Trophoblast cell (in vitro differentiated cells and primary cell): Measurements from ENCODE around the gene EIF2S2.

Experiments used
- DNase-seq, 2 donors: peaks; one replicate each; pipeline ENCODE4 v3.0.0-alpha.2; 2016
- H2AFZ ChIP-seq: 2 replicates; pipeline ENCODE4 v1.6.1; 2013; ENCODE audit warnings: low read length, moderate library complexity, mild to moderate bottlenecking; ENCODE audit not compliant: insufficient read depth, poor library complexity
- H2AK5ac ChIP-seq: 2 replicates; pipeline ENCODE4 v1.6.1; 2013; ENCODE audit warnings: mild to moderate bottlenecking, low read length
- H2BK120ac ChIP-seq: 2 replicates; pipeline ENCODE4 v1.6.1; 2013; ENCODE audit warnings: low read length, mild to moderate bottlenecking, moderate library complexity; ENCODE audit not compliant: insufficient read depth, poor library complexity
- H2BK12ac ChIP-seq: 2 replicates; pipeline ENCODE4 v1.6.1; 2013; ENCODE audit warnings: mild to moderate bottlenecking, low read length, moderate library complexity
- H2BK5ac ChIP-seq: 2 replicates; pipeline ENCODE4 v1.6.1; 2013; ENCODE audit warnings: low read length, low read depth, moderate library complexity, mild to moderate bottlenecking; ENCODE audit not compliant: poor library complexity
- H3K14ac ChIP-seq: 2 replicates; pipeline ENCODE4 v1.6.1; 2013; ENCODE audit warnings: mild to moderate bottlenecking, low read length
- H3K18ac ChIP-seq: 2 replicates; pipeline ENCODE4 v1.6.1; 2013; ENCODE audit warnings: mild to moderate bottlenecking, low read length
- H3K23ac ChIP-seq: 2 replicates; pipeline ENCODE4 v1.6.1; 2013; ENCODE audit warnings: low read length
- H3K27ac ChIP-seq: 2 replicates; pipeline ENCODE4 v1.5.1; 2013; ENCODE audit warnings: low read depth, mild to moderate bottlenecking, inconsistent platforms, low read length, moderate library complexity
- H3K27me3 ChIP-seq: 2 replicates; pipeline ENCODE4 v1.6.1; 2013; ENCODE audit warnings: inconsistent platforms, mild to moderate bottlenecking, low read length, moderate library complexity; ENCODE audit not compliant: insufficient read depth
- H3K36me3 ChIP-seq, 2 experiments: 1 replicate in 1 of 2; 2 replicates in 1 of 2; pipeline ENCODE4 v1.6.1; 2013; ENCODE audit warnings: low read length in 2 of 2, mild to moderate bottlenecking in 2 of 2, moderate library complexity in 1 of 2; ENCODE audit not compliant: insufficient read depth in 2 of 2, control insufficient read depth in 1 of 2
- H3K4ac ChIP-seq: 2 replicates; pipeline ENCODE4 v1.6.1; 2013; ENCODE audit warnings: low read depth, mild to moderate bottlenecking, low read length, moderate library complexity
- H3K4me1 ChIP-seq, 2 experiments: 1 replicate in 1 of 2; 2 replicates in 1 of 2; pipeline ENCODE4 v1.6.1; 2013; ENCODE audit warnings: low read length in 2 of 2, mild to moderate bottlenecking in 2 of 2, moderate library complexity in 1 of 2; ENCODE audit not compliant: insufficient read depth in 2 of 2, control insufficient read depth in 1 of 2
- H3K4me2 ChIP-seq: 2 replicates; pipeline ENCODE4 v1.6.1; 2013; ENCODE audit warnings: inconsistent platforms, mild to moderate bottlenecking, low read length, moderate library complexity
- H3K4me3 ChIP-seq: 2 replicates; pipeline ENCODE4 v1.5.1; 2013; ENCODE audit warnings: mild to moderate bottlenecking, low read depth, low read length, inconsistent platforms
- H3K79me1 ChIP-seq: one replicate; pipeline ENCODE4 v1.6.1; 2013; ENCODE audit warnings: low read length
- H3K79me2 ChIP-seq: 2 replicates; pipeline ENCODE4 v1.6.1; 2013; ENCODE audit warnings: low read length, mild to moderate bottlenecking; ENCODE audit not compliant: control insufficient read depth, insufficient read depth, poor library complexity
- H3K9ac ChIP-seq: 2 replicates; pipeline ENCODE4 v1.6.1; 2013; ENCODE audit warnings: mild to moderate bottlenecking, low read length
- H3K9me3 ChIP-seq: 2 replicates; pipeline ENCODE4 v1.6.1; 2013; ENCODE audit warnings: low read depth, mild to moderate bottlenecking, control low read depth, inconsistent platforms, low read length; ENCODE audit not compliant: insufficient read depth
- H4K12ac ChIP-seq: 2 replicates; pipeline ENCODE4 v1.6.1; 2013; ENCODE audit warnings: low read depth, mild to moderate bottlenecking, low read length, moderate library complexity
- H4K8ac ChIP-seq: 2 replicates; pipeline ENCODE4 v1.6.1; 2013; ENCODE audit warnings: low read depth, mild to moderate bottlenecking, low read length, moderate library complexity
- H4K91ac ChIP-seq: one replicate; pipeline ENCODE4 v1.6.1; 2013; ENCODE audit warnings: low read depth, mild to moderate bottlenecking, low read length, moderate library complexity
- WGBS: extraction: QIAGEN DNeasy Blood & Tissue Kit; methylation state at CpG from one replicate; pipeline ENCODE4 v1.1.7; 2013; ENCODE audit warnings: missing lambda C conversion rate; ENCODE audit not compliant: insufficient read length, insufficient coverage; ENCODE audit errors: extremely low coverage; 5-methylcytosine and 5-hydroxymethylcytosine counted together

Gene EIF2S2

DNA sequence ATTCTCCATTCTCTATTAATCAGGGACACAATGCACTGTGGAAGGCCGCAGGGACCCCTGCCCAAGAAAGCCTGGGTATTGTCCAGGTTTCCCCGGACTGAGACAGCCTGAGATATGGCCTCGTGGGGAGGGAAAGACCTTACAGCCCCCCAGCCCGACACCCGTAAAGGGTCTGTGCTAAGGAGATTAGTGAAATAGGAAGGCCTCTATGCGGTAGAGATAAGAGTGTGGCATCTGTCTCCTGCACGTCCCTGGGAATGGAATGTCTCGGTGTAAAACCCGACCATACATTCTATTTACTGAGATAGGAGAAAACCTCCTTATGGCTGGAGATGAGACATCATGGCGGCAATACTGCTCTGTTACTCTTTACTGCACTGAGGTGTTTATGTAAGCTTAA is 15.7 kb upstream of the EIF2S2 start:
- no CpG with 5 or more reads among the region's 10 CpGs for WGBS
- Histone ChIP-seq H3K79me1 (no peaks in the 10 kb centered on the region), H3K4me2 (no peak overlapping the region), H3K9me3 (no peaks in the 10 kb centered on the region), H3K14ac (no peak overlapping the region), H3K9ac (no peak overlapping the region), H3K4me3 (no peak overlapping the region), H3K4ac (no peak overlapping the region), H3K23ac (no peak overlapping the region), H3K18ac (no peak overlapping the region), H4K12ac (no peak overlapping the region), H2AK5ac (no peak overlapping the region), H2BK120ac (no peak overlapping the region), H2BK12ac (no peak overlapping the region), H2AFZ (no peak overlapping the region), H4K8ac (no peak overlapping the region), H3K27me3 (no peaks in the 10 kb centered on the region), H4K91ac (no peak overlapping the region), H2BK5ac (no peak overlapping the region), H3K36me3 (no peaks in the 10 kb centered on the region), H3K27ac (no peak overlapping the region), H3K79me2 (no peaks in the 10 kb centered on the region), H3K4me1 (peaks cover 0 to 2% of the 10 kb centered on the region in 2 experiments)
- DNase-seq, result peak in 1 of 2 donors; percentile 38

DNA sequence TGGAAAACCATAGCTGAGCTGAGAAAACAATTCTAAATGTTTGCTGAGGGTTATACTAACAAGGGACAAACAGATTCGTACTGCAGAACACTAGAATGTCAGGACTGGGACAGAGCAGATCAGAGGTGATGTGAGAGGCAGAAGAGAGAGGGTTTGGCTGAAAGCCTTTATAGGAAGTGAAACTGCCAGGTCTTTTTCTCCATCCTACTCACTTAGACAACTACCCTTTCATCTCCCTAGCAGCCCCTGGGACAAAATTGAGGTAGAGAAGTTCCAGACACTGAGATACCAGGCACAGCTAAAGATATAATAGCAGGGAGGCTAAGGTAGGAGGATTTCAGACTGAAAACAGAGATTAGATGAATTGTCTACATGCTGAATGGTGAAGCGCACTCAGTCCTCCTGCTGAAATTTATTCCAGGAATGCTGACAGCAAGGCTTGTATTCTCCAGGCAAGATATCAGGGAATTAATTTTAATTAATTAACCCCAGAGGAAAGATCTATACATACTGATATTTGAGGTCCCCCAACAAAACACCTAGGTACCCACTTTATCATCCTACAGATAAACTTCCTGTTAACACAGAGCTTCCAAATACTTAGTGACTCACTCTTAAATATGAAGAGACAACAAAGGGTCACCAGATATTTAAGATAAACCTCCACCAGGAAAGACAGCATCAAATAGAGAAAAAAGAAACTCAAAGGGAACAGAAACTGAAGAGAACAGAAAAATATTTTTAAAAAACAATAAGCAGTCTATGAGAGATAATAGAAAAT is 12.6 kb upstream of the EIF2S2 start:
- no CpG with 5 or more reads among the region's 2 CpGs for WGBS
- H3K79me1 ChIP-seq, result no peaks in the 10 kb centered on the region

DNA sequence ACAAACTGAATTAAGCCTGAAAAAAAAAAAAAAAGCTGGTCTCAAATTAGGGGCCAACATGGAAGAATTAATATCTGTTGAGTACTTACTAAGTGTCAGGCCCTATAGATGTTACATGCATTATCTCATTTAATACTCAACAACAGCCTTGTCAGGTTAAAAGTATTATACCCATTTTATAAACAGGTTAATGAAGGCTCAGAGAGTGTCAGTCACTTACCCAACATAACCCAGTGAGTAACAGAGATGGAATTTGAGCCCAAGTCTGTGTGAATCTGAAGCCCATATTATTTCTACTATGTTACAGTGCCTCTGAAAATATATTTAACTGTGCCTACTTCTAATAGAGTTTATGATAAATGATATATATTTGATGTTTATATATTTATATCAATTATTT is 11.3 kb upstream of the EIF2S2 start:
- H2BK120ac ChIP-seq, result no peak overlapping the region
- no peak overlapping the region for H2BK5ac ChIP-seq

More for the DNA sequence above, 12.6 kb upstream of the EIF2S2 start:
- Histone ChIP-seq H3K23ac (no peak overlapping the region), H2BK12ac (no peak overlapping the region), H2AFZ (no peak overlapping the region), H3K4me2 (no peak overlapping the region), H4K91ac (no peak overlapping the region), H3K4me3 (no peak overlapping the region), H2BK5ac (no peak overlapping the region), H3K14ac (no peak overlapping the region), H3K9ac (no peak overlapping the region), H3K4ac (no peak overlapping the region), H3K27ac (peak overlapping the region; percentile 39), H3K27me3 (no peaks in the 10 kb centered on the region), H3K79me2 (no peaks in the 10 kb centered on the region), H3K36me3 (no peaks in the 10 kb centered on the region), H4K8ac (no peak overlapping the region), H2BK120ac (no peak overlapping the region), H3K9me3 (no peaks in the 10 kb centered on the region), H3K4me1 (peaks cover 0 to 2% of the 10 kb centered on the region in 2 experiments), H4K12ac (no peak overlapping the region), H3K18ac (no peak overlapping the region), H2AK5ac (no peak overlapping the region)
- no peak for DNase-seq

DNA sequence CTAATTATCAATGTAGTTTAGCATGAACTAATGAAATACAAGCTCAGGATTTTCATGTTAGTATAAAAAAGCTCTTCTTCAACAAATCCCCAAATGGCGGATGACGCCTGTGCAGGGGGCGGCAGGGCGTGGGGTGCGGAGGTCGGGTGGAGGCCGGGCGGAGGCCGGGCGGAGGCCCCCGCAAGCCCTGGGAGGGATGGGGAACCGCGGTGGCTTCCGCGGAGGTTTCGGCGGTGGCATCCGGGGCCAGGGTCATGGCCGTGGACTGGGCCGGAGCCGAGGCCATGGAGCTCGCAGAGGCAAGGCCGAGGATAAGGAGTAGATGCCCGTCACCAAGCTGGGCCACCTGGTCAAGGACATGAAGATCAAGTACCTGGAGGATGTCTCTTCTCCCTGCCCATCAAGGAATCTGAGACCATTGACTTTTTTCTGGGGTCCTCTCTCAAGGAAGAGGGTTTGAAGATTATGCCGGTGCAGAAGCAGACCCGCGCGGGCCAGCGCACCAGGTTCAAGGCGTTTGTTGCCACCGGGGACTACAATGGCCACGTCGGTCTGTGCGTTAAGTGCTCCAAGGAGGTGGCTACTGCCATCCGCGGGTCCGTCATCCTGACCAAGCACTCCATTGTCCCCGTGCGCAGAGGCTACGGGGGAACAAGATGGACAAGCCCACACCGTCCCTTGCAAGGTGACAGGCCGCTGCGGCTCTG is 10.4 kb upstream of the EIF2S2 start:
- Histone ChIP-seq H3K23ac (no peak overlapping the region), H4K8ac (no peak overlapping the region), H2AK5ac (no peak overlapping the region), H3K18ac (no peak overlapping the region), H4K12ac (no peak overlapping the region), H3K4me3 (no peak overlapping the region), H2BK120ac (no peak overlapping the region), H2BK5ac (no peak overlapping the region), H2AFZ (no peak overlapping the region), H3K9ac (no peak overlapping the region), H3K79me2 (no peaks in the 10 kb centered on the region), H3K79me1 (no peaks in the 10 kb centered on the region), H4K91ac (no peak overlapping the region), H3K9me3 (no peaks in the 10 kb centered on the region), H3K4ac (no peak overlapping the region), H3K4me2 (no peak overlapping the region), H3K27me3 (no peaks in the 10 kb centered on the region), H3K27ac (no peak overlapping the region), H3K14ac (no peak overlapping the region), H3K4me1 (peaks cover 0 to 2% of the 10 kb centered on the region in 2 experiments), H3K36me3 (no peaks in the 10 kb centered on the region), H2BK12ac (peak overlapping the region; percentile 13)
- DNase-seq, result no peak
- no CpG with 5 or more reads among the region's 43 CpGs for WGBS

More for the DNA sequence above, 11.3 kb upstream of the EIF2S2 start:
- H3K14ac ChIP-seq, result no peak overlapping the region
- H3K4me1 ChIP-seq, result peaks cover 0 to 2% of the 10 kb centered on the region in 2 experiments
- no peaks in the 10 kb centered on the region for H3K36me3 ChIP-seq
- no peak overlapping the region for H4K12ac ChIP-seq
- H3K79me2 ChIP-seq, result no peaks in the 10 kb centered on the region
- H3K9ac ChIP-seq, result no peak overlapping the region
- H3K4ac ChIP-seq, result no peak overlapping the region
- no peaks in the 10 kb centered on the region for H3K79me1 ChIP-seq
- H2BK12ac ChIP-seq, result no peak overlapping the region
- peak in 1 of 2 donors; percentile 64 for DNase-seq
- no peak overlapping the region for H4K8ac ChIP-seq
- H3K4me2 ChIP-seq, result no peak overlapping the region
- H2AK5ac ChIP-seq, result no peak overlapping the region
- no peaks in the 10 kb centered on the region for H3K9me3 ChIP-seq
- no peak overlapping the region for H3K27ac ChIP-seq
- no peak overlapping the region for H3K4me3 ChIP-seq
- no peak overlapping the region for H2AFZ ChIP-seq
- no peaks in the 10 kb centered on the region for H3K27me3 ChIP-seq
- no peak overlapping the region for H4K91ac ChIP-seq
- H3K23ac ChIP-seq, result no peak overlapping the region
- H3K18ac ChIP-seq, result no peak overlapping the region
